Ascending aorta (tissue), 2 donors: ENCODE results near the gene KCNQ2. TPM values are rescaled to one million over a fixed set of nuclear protein-coding genes. Genes with fewer than 3 reads are reported as not detected.

ENCODE experiments used
- DNase-seq, 2 donors: peaks; one replicate each; pipeline ENCODE4 v3.0.0-alpha.2; 2019; ENCODE audit warnings: low spot score in 2 of 2
- H3K27ac ChIP-seq, 2 donors: fragments of 200-600 bp; sonication (generic); one replicate each; pipeline ENCODE4 v1.5.1; 2016 to 2017; ENCODE audit warnings: mild to moderate bottlenecking in 1 of 2
- H3K27me3 ChIP-seq: fragments of 200-600 bp; sonication (generic); one replicate; pipeline ENCODE4 v1.5.1; 2017
- H3K36me3 ChIP-seq, 2 donors: fragments of 200-600 bp; sonication (generic); one replicate each; pipeline ENCODE4 v1.5.1; 2016
- H3K4me1 ChIP-seq, 2 donors: fragments of 200-600 bp; sonication (generic); one replicate each; pipeline ENCODE4 v1.5.1; 2016 to 2017; ENCODE audit warnings: mild to moderate bottlenecking in 1 of 2
- H3K4me3 ChIP-seq, 2 donors: fragments of 200-600 bp; sonication (generic); one replicate each; pipeline ENCODE4 v1.5.1; 2016 to 2017; ENCODE audit warnings: mild to moderate bottlenecking in 1 of 2
- H3K9me3 ChIP-seq, 2 donors: fragments of 200-600 bp; sonication (generic); one replicate each; pipeline ENCODE4 v1.5.1; 2016
- intact Hi-C: fragments of 100-400 bp; cut with DNase I; formaldehyde crosslinking; loops from one replicate; pipeline ENCODE4 v1.15.1; 2023
- total RNA-seq: library from RNA; depleted of rRNA; stranded (reverse); fragments of >200 nt; gene quantifications from one replicate; pipeline ENCODE4 v1.1.0, GENCODE V29; 2016
- TF ChIP-seq, protein P1 (sequence below), 3 experiments: fragments of 200-600 bp in 2 of 3; fragments of 450-650 bp in 1 of 3; sonication (generic) in 2 of 3; IDR thresholded peaks; one replicate each; pipeline ENCODE4 v1.5.1; 2016 to 2019; ENCODE audit warnings: antibody characterized with exemption in 3 of 3, mild to moderate bottlenecking in 1 of 3, moderate library complexity in 1 of 3

Gene KCNQ2
- total RNA-seq, 1 donor from 2014 or later: not detected

DNA sequence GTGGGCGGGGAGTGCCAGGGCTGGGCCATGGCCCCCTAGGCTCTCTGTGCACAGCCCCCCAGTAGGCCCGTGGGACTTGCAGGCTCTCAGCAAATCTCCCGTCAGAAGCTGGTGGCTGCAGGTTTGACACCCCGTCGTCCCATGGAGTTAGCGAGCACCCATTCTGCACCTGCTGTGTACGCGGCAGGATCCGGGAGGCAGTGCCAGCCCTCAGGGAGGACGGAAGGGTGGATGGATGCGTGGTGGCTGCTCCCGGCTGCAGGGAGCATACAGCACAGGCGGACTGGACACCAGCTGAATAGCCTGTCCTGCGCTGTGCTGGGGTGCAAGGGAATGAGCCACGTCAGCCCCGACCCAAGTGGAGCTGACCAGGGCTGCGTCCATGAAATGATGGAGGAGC lies 78.9 kb downstream of the KCNQ2 start:
- TF ChIP-seq, protein P1, sequence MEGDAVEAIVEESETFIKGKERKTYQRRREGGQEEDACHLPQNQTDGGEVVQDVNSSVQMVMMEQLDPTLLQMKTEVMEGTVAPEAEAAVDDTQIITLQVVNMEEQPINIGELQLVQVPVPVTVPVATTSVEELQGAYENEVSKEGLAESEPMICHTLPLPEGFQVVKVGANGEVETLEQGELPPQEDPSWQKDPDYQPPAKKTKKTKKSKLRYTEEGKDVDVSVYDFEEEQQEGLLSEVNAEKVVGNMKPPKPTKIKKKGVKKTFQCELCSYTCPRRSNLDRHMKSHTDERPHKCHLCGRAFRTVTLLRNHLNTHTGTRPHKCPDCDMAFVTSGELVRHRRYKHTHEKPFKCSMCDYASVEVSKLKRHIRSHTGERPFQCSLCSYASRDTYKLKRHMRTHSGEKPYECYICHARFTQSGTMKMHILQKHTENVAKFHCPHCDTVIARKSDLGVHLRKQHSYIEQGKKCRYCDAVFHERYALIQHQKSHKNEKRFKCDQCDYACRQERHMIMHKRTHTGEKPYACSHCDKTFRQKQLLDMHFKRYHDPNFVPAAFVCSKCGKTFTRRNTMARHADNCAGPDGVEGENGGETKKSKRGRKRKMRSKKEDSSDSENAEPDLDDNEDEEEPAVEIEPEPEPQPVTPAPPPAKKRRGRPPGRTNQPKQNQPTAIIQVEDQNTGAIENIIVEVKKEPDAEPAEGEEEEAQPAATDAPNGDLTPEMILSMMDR (IDR thresholded peaks at IDR 0.05): no peak

DNA sequence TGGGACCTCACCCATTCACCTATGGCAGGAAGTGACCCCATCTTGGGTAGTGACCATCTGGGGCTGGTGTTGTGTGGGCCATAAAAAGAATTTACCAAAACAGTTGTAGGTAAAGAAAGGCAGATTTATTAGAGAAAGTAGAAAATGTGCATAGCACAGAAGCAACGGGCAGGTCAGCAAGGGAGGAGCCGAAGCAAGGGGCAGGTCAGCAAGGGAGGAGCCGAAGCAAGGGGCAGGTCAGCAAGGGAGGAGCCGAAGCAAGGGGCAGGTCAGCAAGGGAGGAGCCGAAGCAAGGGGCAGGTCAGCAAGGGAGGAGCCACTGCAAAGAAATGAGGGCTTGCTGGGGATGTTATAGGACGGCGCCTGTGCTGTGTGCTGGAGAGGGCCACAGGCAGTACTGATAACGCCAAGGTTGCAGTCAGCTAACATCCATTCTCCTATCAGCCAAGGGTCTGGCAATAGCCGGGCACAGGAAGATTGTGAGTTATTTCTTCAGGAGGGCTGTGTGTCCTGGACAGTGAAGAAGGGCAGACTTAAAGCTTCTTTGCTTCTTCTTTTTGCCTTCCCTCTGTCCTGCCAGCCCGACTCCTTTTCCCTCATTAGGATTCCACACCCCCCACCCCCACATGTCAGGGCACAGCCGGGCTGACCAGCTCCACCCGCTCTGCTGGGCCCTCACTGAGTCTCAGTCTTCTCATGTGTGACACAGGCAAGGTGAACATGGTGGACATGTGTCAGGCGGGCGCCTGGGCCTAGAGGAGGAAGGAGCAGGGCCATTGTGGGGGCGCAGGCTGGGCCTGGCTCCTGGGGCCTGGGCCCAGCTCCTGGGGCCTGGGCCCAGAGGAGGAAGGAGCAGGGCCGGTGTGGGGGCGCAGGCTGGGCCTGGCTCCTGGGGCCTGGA lies 79.7 kb downstream of the KCNQ2 start:
- intact Hi-C loops: no loop called here
- Histone ChIP-seq H3K9me3 (peaks cover 0 to 5% of the 10 kb centered on the region in 2 donors), H3K36me3 (no peaks in the 10 kb centered on the region), H3K4me3 (no peak overlapping the region), H3K27me3 (no peaks in the 10 kb centered on the region), H3K4me1 (no peaks in the 10 kb centered on the region), H3K27ac (no peak overlapping the region)
- TF ChIP-seq, protein P1 (IDR thresholded peaks at IDR 0.05): no peak
- DNase-seq: no peak

More for the DNA sequence above, 78.9 kb downstream of the KCNQ2 start:
- DNase-seq: no peak
- H3K9me3 ChIP-seq: peaks cover 0 to 5% of the 10 kb centered on the region in 2 donors
- no peaks in the 10 kb centered on the region for H3K27me3 ChIP-seq
- H3K4me3 ChIP-seq: no peak overlapping the region
- H3K36me3 ChIP-seq: no peaks in the 10 kb centered on the region
- no peak overlapping the region for H3K27ac ChIP-seq
- intact Hi-C loops: no loop called here
- H3K4me1 ChIP-seq: no peaks in the 10 kb centered on the region

- DNase-seq: no peak
- Histone ChIP-seq H3K27me3 (no peaks in the 10 kb centered on the region), H3K9me3 (peaks cover 0 to 8% of the 10 kb centered on the region in 2 donors), H3K36me3 (no peaks in the 10 kb centered on the region), H3K4me1 (no peaks in the 10 kb centered on the region), H3K27ac (no peak overlapping the region), H3K4me3 (no peak overlapping the region)
- intact Hi-C loops: no loop called here
- TF ChIP-seq, protein P1 (IDR thresholded peaks at IDR 0.05): no peak
Measured at GRCh38 chr20:63387917-63388316, 84.5 kb downstream of the KCNQ2 start.

- Histone ChIP-seq H3K36me3 (no peaks in the 10 kb centered on the region), H3K4me3 (no peak overlapping the region), H3K27ac (no peak overlapping the region), H3K27me3 (no peaks in the 10 kb centered on the region), H3K4me1 (no peaks in the 10 kb centered on the region), H3K9me3 (peaks cover 0 to 8% of the 10 kb centered on the region in 2 donors)
- intact Hi-C loops: no loop called here
- TF ChIP-seq, protein P1 (IDR thresholded peaks at IDR 0.05): no peak
- no peak for DNase-seq
Measured at GRCh38 chr20:63387393-63387792, 85.1 kb downstream of the KCNQ2 start.

DNA sequence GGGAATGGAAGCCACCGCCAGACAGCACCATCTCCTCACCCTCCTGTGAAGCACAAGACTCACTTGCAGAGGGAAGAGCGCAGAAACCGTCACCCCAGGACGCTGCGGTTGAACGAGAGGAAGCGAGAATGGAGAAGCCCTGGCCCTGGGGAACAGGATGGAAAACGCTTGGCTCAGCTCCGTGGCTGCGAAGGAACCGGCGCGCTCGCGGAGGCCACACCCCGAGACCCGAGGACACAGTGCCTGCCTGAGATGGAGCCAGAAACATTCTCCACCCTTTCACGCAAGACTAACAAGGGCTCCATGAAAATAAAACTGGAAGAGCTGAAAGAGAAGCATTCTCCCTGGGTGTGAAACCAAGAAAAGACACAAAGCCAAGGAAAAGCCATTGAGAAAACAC lies 86.0 kb downstream of the KCNQ2 start:
- DNase-seq: no peak
- TF ChIP-seq, protein P1 (IDR thresholded peaks at IDR 0.05): no peak
- Histone ChIP-seq H3K27me3 (no peaks in the 10 kb centered on the region), H3K4me3 (no peak overlapping the region), H3K9me3 (peaks cover 0 to 8% of the 10 kb centered on the region in 2 donors), H3K27ac (no peak overlapping the region), H3K4me1 (no peaks in the 10 kb centered on the region), H3K36me3 (no peaks in the 10 kb centered on the region)
- intact Hi-C loops: no loop called here
